Measurements from ENCODE around the gene LUC7L2.
"Not testable (repeated sequence)": the region's sequence is repeated elsewhere in the genome, so short reads cannot be mapped to it uniquely, and the experiment has no call there.

LUC7L2 gene

DNA sequence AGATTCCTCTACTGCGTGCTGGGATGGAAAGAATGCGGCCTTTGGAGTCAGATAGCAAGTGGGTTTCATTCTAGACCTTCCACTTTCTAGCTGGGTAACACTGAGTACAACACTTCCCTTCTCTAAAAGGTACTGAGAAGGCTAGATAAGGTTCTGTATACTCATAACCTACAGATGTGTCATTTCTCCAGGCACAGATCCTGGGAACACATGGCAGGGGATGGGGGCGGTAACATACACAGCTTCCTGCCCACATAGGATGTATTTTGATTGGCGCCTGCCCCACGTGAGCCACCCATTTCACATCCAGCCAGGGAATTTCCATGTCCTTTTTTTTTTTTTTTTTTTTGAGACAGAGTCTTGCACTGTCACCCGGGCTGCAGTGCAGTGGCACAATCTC is 91.9 kb downstream of the LUC7L2 start:
- no peak for DNase-seq (ENCODE audit: low spot score)

DNA sequence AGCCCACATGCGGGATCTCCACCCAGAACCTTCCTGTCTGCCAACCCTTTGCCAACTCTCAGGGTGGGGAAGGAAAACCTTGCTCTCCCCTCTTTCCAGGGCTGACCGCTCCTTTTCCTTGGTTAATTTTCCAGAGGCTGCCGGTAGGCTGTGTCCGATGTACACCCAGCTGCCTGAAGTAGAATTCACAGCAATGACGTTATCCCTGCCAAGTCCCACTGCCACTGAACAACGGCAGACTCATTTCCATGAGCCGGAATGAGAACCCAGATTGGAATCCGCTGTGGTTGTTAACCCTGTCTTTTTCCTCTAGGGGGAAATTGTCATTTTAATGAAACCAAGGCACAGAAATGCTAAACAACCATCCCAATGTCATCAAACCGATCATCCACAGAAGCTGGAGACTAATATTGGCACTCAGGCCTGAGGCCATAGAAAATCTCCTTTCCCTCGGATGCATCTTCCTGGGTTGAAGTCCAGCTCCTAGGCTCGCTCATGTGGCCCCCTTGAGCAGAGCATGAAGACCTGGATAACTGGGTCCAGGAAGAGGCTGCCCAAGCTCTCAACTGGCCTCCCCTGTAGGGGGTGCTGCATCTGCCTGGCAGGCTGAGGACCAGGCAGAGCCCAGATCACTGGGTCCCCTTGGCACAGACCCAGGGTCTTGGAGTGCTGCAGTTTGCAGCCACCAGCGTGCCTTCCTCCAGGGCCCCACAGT is 93.4 kb downstream of the LUC7L2 start:
- no peak for DNase-seq (ENCODE audit: low spot score)

DNA sequence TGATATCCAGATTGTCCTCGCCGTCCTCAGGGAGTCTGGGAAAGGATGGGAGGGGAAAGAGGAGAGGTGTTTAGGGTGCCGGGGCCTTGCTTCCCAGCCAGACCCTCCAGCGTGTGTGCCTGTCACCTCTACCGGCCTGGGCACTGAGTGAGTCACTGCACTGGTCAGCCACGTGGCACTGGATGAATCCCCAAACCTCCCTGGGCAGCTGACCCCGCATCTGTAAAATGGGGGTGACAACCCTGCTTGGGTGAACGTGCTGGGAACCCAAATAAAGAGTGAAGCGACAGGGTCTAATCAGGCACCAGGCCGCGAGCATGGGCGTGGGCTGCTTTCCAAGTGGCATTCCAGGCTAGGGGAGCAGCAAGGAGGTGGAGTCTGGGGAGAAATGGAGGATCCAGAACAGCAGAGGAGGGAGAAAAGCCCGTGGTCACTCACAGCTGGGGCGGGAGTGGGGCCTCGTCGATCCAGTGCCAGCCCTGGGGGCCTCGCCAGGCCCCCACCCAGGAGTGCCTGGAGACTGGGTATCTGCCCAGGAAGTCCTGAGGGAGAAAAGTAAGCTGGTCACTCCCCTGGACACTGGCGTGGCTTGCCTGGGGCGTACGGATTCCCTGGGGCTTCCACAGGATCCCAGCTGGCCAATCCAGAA is 94.1 kb downstream of the LUC7L2 start:
- no peak for DNase-seq (ENCODE audit: low spot score)

DNA sequence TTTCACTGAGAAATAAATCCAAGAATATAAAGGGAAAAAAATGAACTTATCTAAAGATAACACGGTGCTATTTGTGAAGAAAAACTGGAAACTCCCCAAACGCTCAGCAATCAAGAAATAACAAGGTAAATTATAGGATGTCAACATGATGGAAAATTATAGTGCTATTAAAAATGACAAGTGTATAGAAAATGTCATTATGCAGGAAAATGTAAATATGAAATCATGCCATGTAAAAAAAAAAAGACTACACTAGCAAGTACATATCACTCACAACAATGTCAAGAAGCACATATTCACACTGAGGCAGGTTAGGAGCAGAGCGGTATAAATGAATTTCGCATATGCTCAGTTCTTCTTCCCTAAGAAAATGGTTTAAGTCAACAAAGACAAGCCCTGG is 96.1 kb downstream of the LUC7L2 start:
- DNase-seq (ENCODE audit: low spot score) = no peak

DNA sequence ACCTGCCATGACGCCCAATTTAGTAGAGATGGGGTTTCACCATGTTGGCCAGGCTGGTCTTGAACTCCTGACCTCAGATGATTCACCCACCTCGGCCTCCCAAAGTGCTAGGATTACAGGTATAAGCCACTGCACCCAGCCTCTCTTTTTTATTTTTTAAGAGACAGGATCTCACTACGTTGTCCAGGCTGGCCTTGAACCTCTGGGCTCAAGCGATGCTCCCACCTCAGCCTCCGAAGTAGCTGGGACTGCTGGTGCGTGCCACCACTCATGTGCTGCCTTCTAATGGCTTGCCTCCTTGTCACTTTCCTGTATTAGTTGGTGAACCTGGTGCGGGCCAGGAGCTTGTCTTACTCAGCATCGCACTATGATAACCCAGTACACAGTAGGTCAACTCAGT is 96.8 kb downstream of the LUC7L2 start:
- DNase-seq (ENCODE audit: low spot score) = no peak

DNA sequence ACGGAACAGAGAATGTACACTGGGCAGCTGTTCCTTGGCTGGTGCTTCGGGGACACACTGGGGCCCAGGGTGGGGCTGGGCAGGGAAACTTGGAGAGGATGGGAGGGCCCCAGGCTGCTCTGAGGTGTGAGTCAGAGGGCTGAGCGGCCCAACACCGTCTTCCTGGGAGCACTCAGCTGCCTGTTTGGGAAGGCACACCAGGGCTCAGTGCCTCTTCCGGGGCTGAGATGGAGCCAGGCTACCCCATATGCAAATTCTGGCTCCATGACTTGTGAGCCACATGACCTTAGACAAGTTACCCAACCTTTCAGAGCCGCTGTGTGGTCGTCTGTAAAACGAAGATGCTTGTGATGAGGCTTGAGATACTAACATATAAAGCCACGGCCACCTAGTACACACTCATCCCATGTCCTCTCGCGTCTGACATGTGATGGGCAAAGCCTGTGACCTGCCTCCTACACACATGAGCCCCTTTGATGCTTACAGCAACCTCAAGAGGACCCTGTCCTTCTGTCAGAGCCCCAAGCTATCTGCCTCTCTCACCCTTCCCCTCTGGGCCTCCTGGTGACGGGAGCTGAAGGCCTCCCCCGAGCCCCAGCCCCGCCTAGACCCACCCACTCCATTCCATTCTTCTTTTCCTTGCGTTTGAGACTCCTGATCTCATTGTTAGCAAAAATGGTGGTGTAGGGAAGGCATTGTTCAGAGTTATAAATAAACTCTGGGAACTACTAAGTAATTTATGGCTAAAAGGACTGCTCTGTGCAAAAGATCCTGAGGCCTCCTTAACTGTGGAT is 97.7 kb downstream of the LUC7L2 start:
- DNase-seq (ENCODE audit: low spot score) = no peak

DNA sequence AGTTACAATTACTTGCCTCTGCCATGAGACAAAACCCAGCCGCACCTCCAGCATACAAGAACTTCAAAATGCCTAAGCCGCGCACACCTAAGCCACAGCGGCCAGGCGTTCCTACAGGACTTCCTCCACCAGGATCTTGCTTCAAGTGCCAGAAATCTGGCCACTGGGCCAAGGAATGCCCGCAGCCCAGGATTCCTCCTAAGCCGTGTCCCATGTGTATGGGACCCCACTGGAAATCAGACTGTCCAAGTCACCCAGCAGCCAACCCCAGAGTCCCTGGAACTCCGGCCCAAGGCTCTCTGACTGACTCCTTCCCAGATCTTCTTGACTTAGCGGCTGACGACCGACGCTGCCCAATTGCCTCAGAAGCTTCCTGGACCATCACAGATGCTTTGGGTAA is 103.7 kb downstream of the LUC7L2 start:
- DNase-seq (ENCODE audit: low spot score) = not testable (repeated sequence)

DNA sequence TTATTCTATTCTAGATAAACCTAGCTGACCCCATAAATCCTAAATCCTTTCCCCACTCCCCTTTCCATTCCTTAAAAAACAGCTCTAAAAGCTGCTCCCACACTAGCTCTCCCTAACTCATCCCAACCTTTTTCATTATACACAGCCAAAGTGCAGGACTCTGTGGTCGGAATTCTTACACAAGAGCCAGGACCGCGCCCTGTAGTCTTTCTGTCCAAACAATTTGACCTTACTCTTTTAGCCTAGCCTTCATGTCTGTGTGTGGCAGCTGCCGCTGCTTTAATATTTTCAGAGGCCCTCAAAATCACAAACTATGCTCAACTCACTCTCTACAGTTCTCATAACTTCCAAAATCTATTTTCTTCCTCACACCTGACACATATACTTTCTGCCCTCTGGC is 104.8 kb downstream of the LUC7L2 start:
- not testable (repeated sequence) for DNase-seq (ENCODE audit: low spot score)

DNA sequence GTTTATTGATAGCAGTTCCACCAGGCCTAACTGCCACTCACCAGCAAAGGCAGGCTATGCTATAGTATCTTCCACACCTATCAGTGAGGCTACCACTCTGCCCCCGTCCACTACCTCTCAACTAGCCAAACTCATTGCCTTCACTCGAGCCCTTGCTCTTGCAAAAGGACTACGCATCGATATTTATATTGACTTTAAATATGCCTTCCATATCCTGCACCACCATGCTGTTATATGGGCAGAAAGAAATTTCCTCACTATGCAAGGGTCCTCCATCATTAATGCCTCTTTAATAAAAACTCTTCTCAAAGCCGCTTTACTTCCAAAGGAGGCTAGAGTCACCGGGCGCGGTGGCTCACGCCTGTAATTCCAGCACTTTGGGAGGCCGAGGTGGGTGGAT is 105.4 kb downstream of the LUC7L2 start:
- DNase-seq (ENCODE audit: low spot score) = not testable (repeated sequence)

DNA sequence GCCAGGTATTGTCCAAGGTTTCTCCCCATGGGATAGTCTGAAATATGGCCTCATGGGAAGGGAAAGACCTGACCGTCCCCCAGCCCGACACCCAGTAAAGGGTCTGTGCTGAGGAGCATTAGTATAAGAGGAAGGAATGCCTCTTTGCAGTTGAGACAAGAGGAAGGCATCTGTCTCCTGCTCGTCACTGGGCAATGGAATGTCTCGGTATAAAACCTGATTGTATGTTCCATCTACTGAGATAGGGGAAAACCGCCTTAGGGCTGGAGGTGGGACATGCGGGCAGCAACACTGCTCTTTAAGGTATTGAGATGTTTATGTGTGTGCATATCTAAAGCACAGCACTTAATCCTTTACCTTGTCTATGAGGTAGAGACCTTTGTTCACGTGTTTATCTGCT is 108.0 kb downstream of the LUC7L2 start:
- DNase-seq (ENCODE audit: low spot score) = not testable (repeated sequence)

DNA sequence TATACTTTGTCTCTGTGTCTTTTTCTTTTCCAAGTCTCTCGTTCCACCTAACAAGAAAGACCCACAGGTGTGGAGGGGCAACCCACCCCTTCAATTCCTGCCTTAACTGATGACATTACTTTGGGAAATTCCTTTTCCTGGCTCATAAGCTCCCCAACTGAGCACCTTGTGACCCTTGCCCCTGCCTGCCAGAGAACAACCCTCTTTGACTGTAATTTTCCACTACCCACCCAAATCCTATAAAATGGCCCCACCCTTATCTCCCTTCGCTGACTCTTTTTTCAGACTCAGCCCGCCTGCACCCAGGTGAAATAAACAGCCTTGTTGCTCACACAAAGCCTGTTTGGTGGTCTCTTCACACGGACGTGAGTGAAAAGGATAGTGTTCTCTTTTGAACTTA is 108.6 kb downstream of the LUC7L2 start:
- DNase-seq (ENCODE audit: low spot score) = not testable (repeated sequence)

DNA sequence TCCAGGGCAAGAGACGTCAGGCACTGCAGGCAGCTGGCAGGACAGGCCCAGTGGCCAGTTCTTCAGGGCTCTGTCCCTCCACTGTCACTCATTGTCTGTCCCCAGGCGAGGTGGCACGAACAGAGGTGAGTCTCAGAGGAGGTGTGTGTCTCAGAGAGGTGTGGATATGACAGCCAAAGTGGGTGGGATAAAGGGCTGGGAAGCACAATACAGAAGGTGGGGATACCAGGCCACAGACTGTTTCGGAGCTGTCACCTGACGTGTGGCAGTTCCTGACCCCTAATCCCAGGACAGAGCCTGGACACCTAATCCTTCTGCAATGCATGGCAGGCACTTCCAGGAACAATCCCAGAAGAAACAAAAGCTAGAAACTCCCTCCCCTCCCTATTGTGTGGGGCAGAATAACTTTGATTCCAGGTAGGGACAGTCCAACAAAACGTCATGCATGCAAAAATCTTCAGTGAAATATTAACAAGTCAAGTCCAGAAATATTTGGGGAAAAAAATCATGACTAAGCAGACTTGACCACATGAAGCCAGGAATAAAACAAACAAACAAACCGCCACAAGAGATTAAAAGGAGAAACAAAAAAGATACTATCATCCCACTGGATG is 112.2 kb downstream of the LUC7L2 start:
- no peak for DNase-seq (ENCODE audit: low spot score)

Measured in NAMALWA (cell line).